Measurements from ENCODE around the gene CAPZB.

GRCh38 chr1:19336543-19336942, 148.8 kb downstream of the CAPZB start:
- no peak for TF ChIP-seq CTCF (IDR thresholded peaks at IDR 0.05)
- TF ChIP-seq POLR2A (IDR thresholded peaks at IDR 0.05; ENCODE audit: low read length), result no peak
- no peak for TF ChIP-seq SMC3 (IDR thresholded peaks at IDR 0.05)
- no peak for TF ChIP-seq PHF8 (IDR thresholded peaks at IDR 0.05; ENCODE audit: borderline replicate concordance, low read depth)
- TF ChIP-seq MAZ (IDR thresholded peaks at IDR 0.05; ENCODE audit: borderline replicate concordance, low read depth, low read length), result no peak
- no peak for TF ChIP-seq REST (IDR thresholded peaks at IDR 0.05)
- TF ChIP-seq USF2 (IDR thresholded peaks at IDR 0.05), result no peak

Data from A549 (cell line).